A549 (cell line): Measurements from ENCODE around the gene OPCML.

ENCODE experiments used
- CTCF ChIP-seq: fragments of >200 bp; sonication (Bioruptor Twin); formaldehyde crosslinking; IDR thresholded peaks from 3 replicates; pipeline ENCODE4 v1.5.1; 2016
- EP300 ChIP-seq, 2 experiments: fragments of >200 bp; sonication (Bioruptor Twin); formaldehyde crosslinking; IDR thresholded peaks; 2 replicates in 1 of 2; 3 replicates in 1 of 2; pipeline ENCODE4 v1.6.1; 2016 to 2017
- PBX3 ChIP-seq: IDR thresholded peaks from 2 replicates; pipeline ENCODE4 v1.6.1; 2012
- POLR2A ChIP-seq: IDR thresholded peaks from 2 replicates; pipeline ENCODE4 v1.6.1; 2012; ENCODE audit warnings: mild to moderate bottlenecking, low read length
- RAD21 ChIP-seq, 2 experiments: fragments of >200 bp in 1 of 2; sonication (Bioruptor Twin) in 1 of 2; formaldehyde crosslinking in 1 of 2; IDR thresholded peaks in 1 of 2; conservative IDR thresholded peaks in 1 of 2; 2 replicates in 1 of 2; 3 replicates in 1 of 2; pipeline ENCODE4 v1.6.1; 2012 to 2018; ENCODE audit warnings: inconsistent platforms in 1 of 2
- REST ChIP-seq: fragments of 200-600 bp; sonication (generic); IDR thresholded peaks from 2 replicates; pipeline ENCODE4 v1.6.1; 2016; ENCODE audit warnings: antibody characterized with exemption, mild to moderate bottlenecking, moderate library complexity

GRCh38 chr11:133474461-133474860 lies 57.8 kb downstream of the OPCML start:
- no peak for TF ChIP-seq REST
- no peak for TF ChIP-seq PBX3
- TF ChIP-seq POLR2A: no peak
- no peak for TF ChIP-seq RAD21 (conservative IDR thresholded peaks at IDR 0.05 in 1 of 2, IDR thresholded peaks at IDR 0.05 in 1 of 2)
- no peak for TF ChIP-seq CTCF
- no peak for TF ChIP-seq EP300 (IDR thresholded peaks at IDR 0.05)
